BLaER1 (cell line): Measurements from ENCODE around the gene CCSER1.

Source experiments
- H3K27ac ChIP-seq: shearing (Covaris generic); formaldehyde crosslinking; 2 replicates; pipeline ENCODE4 v1.8.1; 2022
- H3K27me3 ChIP-seq: shearing (Covaris generic); formaldehyde crosslinking; 2 replicates; pipeline ENCODE4 v1.8.1; 2022
- H3K36me3 ChIP-seq: shearing (Covaris generic); formaldehyde crosslinking; 2 replicates; pipeline ENCODE4 v1.8.1; 2022
- H3K4me1 ChIP-seq: shearing (Covaris generic); formaldehyde crosslinking; 2 replicates; pipeline ENCODE4 v1.8.1; 2022
- H3K4me2 ChIP-seq: shearing (Covaris generic); formaldehyde crosslinking; 2 replicates; pipeline ENCODE4 v1.8.1; 2022
- H3K4me3 ChIP-seq: shearing (Covaris generic); formaldehyde crosslinking; 2 replicates; pipeline ENCODE4 v1.8.1; 2022
- H3K9ac ChIP-seq: shearing (Covaris generic); formaldehyde crosslinking; 2 replicates; pipeline ENCODE4 v1.8.1; 2022
- H3K9me3 ChIP-seq: shearing (Covaris generic); formaldehyde crosslinking; 2 replicates; pipeline ENCODE4 v1.8.1; 2022
- H4K20me1 ChIP-seq: shearing (Covaris generic); formaldehyde crosslinking; 2 replicates; pipeline ENCODE4 v1.8.1; 2022
- Cebpa-rat ChIP-seq: shearing (Covaris generic); IDR thresholded peaks from 2 replicates; pipeline ENCODE4 v1.8.1; 2022

CCSER1 gene

GRCh38 chr4:90186229-90186628 is 59.0 kb downstream of the CCSER1 start:
- Histone ChIP-seq H3K4me1 (0 out of 2 replicates have a peak, but pooled peaks cover 8% of the 10 kb centered on the region), H3K4me3 (no peak overlapping the region), H3K4me2 (no peak overlapping the region), H4K20me1 (no peaks in the 10 kb centered on the region), H3K9ac (no peak overlapping the region), H3K27ac (no peak overlapping the region), H3K9me3 (no peaks in the 10 kb centered on the region), H3K27me3 (no peaks in the 10 kb centered on the region), H3K36me3 (no peaks in the 10 kb centered on the region)
- TF ChIP-seq Cebpa-rat, result no peak

GRCh38 chr4:90187148-90187884 is 60.1 kb downstream of the CCSER1 start:
- TF ChIP-seq Cebpa-rat, result no peak
- no peak overlapping the region for H3K4me3 ChIP-seq
- H3K9ac ChIP-seq, result no peak overlapping the region

GRCh38 chr4:90189178-90189577 is 62.0 kb downstream of the CCSER1 start:
- no peaks in the 10 kb centered on the region for H3K36me3 ChIP-seq
- no peaks in the 10 kb centered on the region for H3K9me3 ChIP-seq
- no peak overlapping the region for H3K9ac ChIP-seq
- no peaks in the 10 kb centered on the region for H3K27me3 ChIP-seq
- TF ChIP-seq Cebpa-rat, result no peak
- H3K27ac ChIP-seq, result no peak overlapping the region
- no peaks in the 10 kb centered on the region for H4K20me1 ChIP-seq
- no peak overlapping the region for H3K4me3 ChIP-seq
- 0 out of 2 replicates have a peak, but pooled peaks cover 8% of the 10 kb centered on the region for H3K4me1 ChIP-seq
- no peak overlapping the region for H3K4me2 ChIP-seq

More at GRCh38 chr4:90187148-90187884, 60.1 kb downstream of the CCSER1 start:
- Histone ChIP-seq H3K9me3 (no peaks in the 10 kb centered on the region), H3K4me1 (0 out of 2 replicates have a peak, but pooled peaks cover 8% of the 10 kb centered on the region), H3K27ac (no peak overlapping the region), H3K27me3 (no peaks in the 10 kb centered on the region), H4K20me1 (no peaks in the 10 kb centered on the region), H3K4me2 (no peak overlapping the region), H3K36me3 (no peaks in the 10 kb centered on the region)

GRCh38 chr4:90189946-90190345 is 62.8 kb downstream of the CCSER1 start:
- no peak overlapping the region for H3K9ac ChIP-seq

GRCh38 chr4:90190525-90190924 is 63.3 kb downstream of the CCSER1 start:
- TF ChIP-seq Cebpa-rat, result no peak
- Histone ChIP-seq H3K9me3 (no peaks in the 10 kb centered on the region), H3K27ac (no peak overlapping the region), H3K27me3 (no peaks in the 10 kb centered on the region), H3K4me1 (0 out of 2 replicates have a peak, but pooled peaks cover 8% of the 10 kb centered on the region), H3K4me3 (no peak overlapping the region), H3K36me3 (no peaks in the 10 kb centered on the region), H3K9ac (no peak overlapping the region), H4K20me1 (no peaks in the 10 kb centered on the region), H3K4me2 (no peak overlapping the region)

More at GRCh38 chr4:90189946-90190345, 62.8 kb downstream of the CCSER1 start:
- Histone ChIP-seq H3K4me2 (no peak overlapping the region), H3K27me3 (no peaks in the 10 kb centered on the region), H3K4me3 (no peak overlapping the region), H3K27ac (no peak overlapping the region), H3K36me3 (no peaks in the 10 kb centered on the region), H3K4me1 (0 out of 2 replicates have a peak, but pooled peaks cover 8% of the 10 kb centered on the region), H4K20me1 (no peaks in the 10 kb centered on the region), H3K9me3 (no peaks in the 10 kb centered on the region)
- TF ChIP-seq Cebpa-rat, result no peak

- H3K9me3 ChIP-seq, result no peaks in the 10 kb centered on the region
Measured at GRCh38 chr4:90198086-90198847, 71.1 kb downstream of the CCSER1 start.

GRCh38 chr4:90207887-90208454 is 80.8 kb downstream of the CCSER1 start:
- Histone ChIP-seq H4K20me1 (no peaks in the 10 kb centered on the region), H3K9me3 (no peaks in the 10 kb centered on the region), H3K36me3 (no peaks in the 10 kb centered on the region), H3K27me3 (no peaks in the 10 kb centered on the region), H3K4me1 (no peaks in the 10 kb centered on the region), H3K4me2 (no peak overlapping the region), H3K9ac (no peak overlapping the region), H3K4me3 (no peak overlapping the region), H3K27ac (no peak overlapping the region)
- TF ChIP-seq Cebpa-rat, result no peak

More at GRCh38 chr4:90198086-90198847, 71.1 kb downstream of the CCSER1 start:
- TF ChIP-seq Cebpa-rat, result no peak
- Histone ChIP-seq H3K27ac (no peak overlapping the region), H3K36me3 (no peaks in the 10 kb centered on the region), H3K27me3 (no peaks in the 10 kb centered on the region), H3K4me3 (no peak overlapping the region), H4K20me1 (no peaks in the 10 kb centered on the region), H3K4me2 (no peak overlapping the region), H3K4me1 (no peaks in the 10 kb centered on the region), H3K9ac (no peak overlapping the region)

GRCh38 chr4:90209922-90210321 is 82.7 kb downstream of the CCSER1 start:
- H3K27me3 ChIP-seq, result no peaks in the 10 kb centered on the region
- H3K9ac ChIP-seq, result no peak overlapping the region
- H3K4me3 ChIP-seq, result no peak overlapping the region
- H4K20me1 ChIP-seq, result no peaks in the 10 kb centered on the region
- TF ChIP-seq Cebpa-rat, result no peak
- H3K4me2 ChIP-seq, result no peak overlapping the region
- no peaks in the 10 kb centered on the region for H3K36me3 ChIP-seq
- no peaks in the 10 kb centered on the region for H3K9me3 ChIP-seq
- no peak overlapping the region for H3K27ac ChIP-seq
- H3K4me1 ChIP-seq, result no peaks in the 10 kb centered on the region

- Histone ChIP-seq H3K27me3 (no peaks in the 10 kb centered on the region), H3K4me3 (no peak overlapping the region)
Measured at GRCh38 chr4:90211174-90211573, 84.0 kb downstream of the CCSER1 start.

GRCh38 chr4:90215286-90215685 is 88.1 kb downstream of the CCSER1 start:
- Histone ChIP-seq H3K4me3 (no peak overlapping the region), H3K27me3 (no peaks in the 10 kb centered on the region), H3K27ac (no peak overlapping the region), H3K36me3 (no peaks in the 10 kb centered on the region), H4K20me1 (no peaks in the 10 kb centered on the region), H3K4me1 (no peaks in the 10 kb centered on the region), H3K4me2 (no peak overlapping the region), H3K9me3 (no peaks in the 10 kb centered on the region), H3K9ac (no peak overlapping the region)
- TF ChIP-seq Cebpa-rat, result no peak

More at GRCh38 chr4:90211174-90211573, 84.0 kb downstream of the CCSER1 start:
- TF ChIP-seq Cebpa-rat, result no peak
- Histone ChIP-seq H3K9ac (no peak overlapping the region), H3K4me2 (no peak overlapping the region), H3K4me1 (no peaks in the 10 kb centered on the region), H3K27ac (no peak overlapping the region), H3K9me3 (no peaks in the 10 kb centered on the region), H4K20me1 (no peaks in the 10 kb centered on the region), H3K36me3 (no peaks in the 10 kb centered on the region)
